H1 (cell line): ENCODE data around the gene NGEF. TPM values are rescaled to one million over a fixed set of nuclear protein-coding genes. Genes with fewer than 3 reads are reported as not detected.

Experiments used
- CHD2 ChIP-seq: IDR thresholded peaks from 2 replicates; pipeline ENCODE4 v1.6.1; 2012; ENCODE audit warnings: low read length, improper control_type of control experiment
- CTBP2 ChIP-seq: IDR thresholded peaks from 2 replicates; pipeline ENCODE4 v1.7.0; 2011; ENCODE audit warnings: borderline replicate concordance, mild to moderate bottlenecking, moderate library complexity, mixed read lengths, low read length; ENCODE audit not compliant: insufficient read depth, insufficient read length
- EGR1 ChIP-seq: IDR thresholded peaks from 2 replicates; pipeline ENCODE4 v1.6.1; 2011; ENCODE audit warnings: low read depth, low read length, borderline replicate concordance
- GABPA ChIP-seq: IDR thresholded peaks from 2 replicates; pipeline ENCODE4 v1.6.1; 2011; ENCODE audit warnings: mild to moderate bottlenecking, low read length, moderate library complexity, borderline replicate concordance; ENCODE audit not compliant: insufficient read depth
- JUN ChIP-seq: IDR thresholded peaks from 2 replicates; pipeline ENCODE4 v1.6.1; 2011; ENCODE audit warnings: low read depth, mild to moderate bottlenecking, improper control_type of control experiment, low read length
- PHF8 ChIP-seq: fragments of 200-600 bp; sonication (generic); conservative IDR thresholded peaks from 2 replicates; pipeline ENCODE4 v1.7.1; 2012; ENCODE audit warnings: low read depth, mild to moderate bottlenecking, inconsistent platforms, low read length, moderate library complexity
- RFX5 ChIP-seq: IDR thresholded peaks from 2 replicates; pipeline ENCODE4 v1.6.1; 2011; ENCODE audit warnings: low read depth, low read length, improper control_type of control experiment, borderline replicate concordance
- RXRA ChIP-seq: IDR thresholded peaks from 2 replicates; pipeline ENCODE4 v1.6.1; 2011; ENCODE audit warnings: low read depth, mild to moderate bottlenecking, low read length, moderate library complexity; ENCODE audit not compliant: insufficient read depth
- SP1 ChIP-seq: IDR thresholded peaks from 2 replicates; pipeline ENCODE4 v1.6.1; 2011; ENCODE audit warnings: low read depth, low read length
- SP2 ChIP-seq: IDR thresholded peaks from 2 replicates; pipeline ENCODE4 v1.6.1; 2012; ENCODE audit warnings: mild to moderate bottlenecking, low read length, inconsistent platforms
- SP4 ChIP-seq: IDR thresholded peaks from 2 replicates; pipeline ENCODE4 v1.6.1; 2012; ENCODE audit warnings: low read length, inconsistent platforms
- TAF7 ChIP-seq: optimal IDR thresholded peaks from 2 replicates; pipeline ENCODE3; 2011; ENCODE audit warnings: low read depth, mild to moderate bottlenecking, inconsistent platforms, low read length, moderate library complexity, borderline replicate concordance
- polyA plus RNA-seq, 7 experiments: library from polyadenylated mRNA; depleted of rRNA in 3 of 7; stranded (reverse) in 5 of 7; unstranded in 2 of 7; fragments of >200 nt in 5 of 7; fragments of 200-250 nt in 2 of 7; gene quantifications; 1 replicate in 5 of 7; 2 replicates in 1 of 7; 4 replicates in 1 of 7; pipeline versions ENCODE4 v1.2.1 to v1.2.3, GENCODE V29; 2011 to 2013; ENCODE audit warnings: missing spikeins in 2 of 7, mixed read lengths in 2 of 7
- total RNA-seq: library from RNA; stranded (reverse); fragmentation: NEBNext Ultra II Directional; extraction: Animal tissue kit (Norgen Biotek cat#: 25700); gene quantifications from 2 replicates; pipeline ENCODE4 v1.2.1, GENCODE V29; 2021
- TF ChIP-seq, protein P1 (sequence below): fragments of 300-600 bp; sonication (generic); IDR thresholded peaks from 2 replicates; pipeline ENCODE4 v1.7.1; 2012; ENCODE audit warnings: low read length, moderate library complexity, mild to moderate bottlenecking, inconsistent platforms; ENCODE audit not compliant: insufficient replicate concordance

NGEF gene
- total and polyA plus RNA-seq, 2 of the 8 experiments (the other 6 are each of a cell fraction or from before 2014, with no cell fraction given): 2.7 to 3.2 TPM

DNA sequence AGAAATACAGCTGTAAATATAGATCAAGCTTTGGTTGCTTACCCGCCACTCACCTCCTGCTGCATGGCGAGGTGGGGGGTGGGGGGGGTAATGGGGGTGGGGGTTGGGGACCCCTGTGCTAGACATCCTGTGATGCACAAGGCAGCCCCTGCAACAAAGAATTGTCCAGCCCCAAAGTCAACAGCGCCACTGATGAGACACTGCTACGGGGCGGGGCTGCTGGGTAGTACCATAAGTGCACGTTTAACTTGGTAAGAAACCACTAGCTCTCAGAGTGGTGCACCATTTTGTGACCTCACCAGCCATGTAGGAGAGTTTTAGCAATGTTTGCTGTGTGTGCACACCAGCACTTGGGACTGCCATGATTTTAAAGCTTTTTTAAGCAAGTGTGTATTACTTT, 102.7 kb downstream of the NGEF start (continued):
- TF ChIP-seq, protein P1, sequence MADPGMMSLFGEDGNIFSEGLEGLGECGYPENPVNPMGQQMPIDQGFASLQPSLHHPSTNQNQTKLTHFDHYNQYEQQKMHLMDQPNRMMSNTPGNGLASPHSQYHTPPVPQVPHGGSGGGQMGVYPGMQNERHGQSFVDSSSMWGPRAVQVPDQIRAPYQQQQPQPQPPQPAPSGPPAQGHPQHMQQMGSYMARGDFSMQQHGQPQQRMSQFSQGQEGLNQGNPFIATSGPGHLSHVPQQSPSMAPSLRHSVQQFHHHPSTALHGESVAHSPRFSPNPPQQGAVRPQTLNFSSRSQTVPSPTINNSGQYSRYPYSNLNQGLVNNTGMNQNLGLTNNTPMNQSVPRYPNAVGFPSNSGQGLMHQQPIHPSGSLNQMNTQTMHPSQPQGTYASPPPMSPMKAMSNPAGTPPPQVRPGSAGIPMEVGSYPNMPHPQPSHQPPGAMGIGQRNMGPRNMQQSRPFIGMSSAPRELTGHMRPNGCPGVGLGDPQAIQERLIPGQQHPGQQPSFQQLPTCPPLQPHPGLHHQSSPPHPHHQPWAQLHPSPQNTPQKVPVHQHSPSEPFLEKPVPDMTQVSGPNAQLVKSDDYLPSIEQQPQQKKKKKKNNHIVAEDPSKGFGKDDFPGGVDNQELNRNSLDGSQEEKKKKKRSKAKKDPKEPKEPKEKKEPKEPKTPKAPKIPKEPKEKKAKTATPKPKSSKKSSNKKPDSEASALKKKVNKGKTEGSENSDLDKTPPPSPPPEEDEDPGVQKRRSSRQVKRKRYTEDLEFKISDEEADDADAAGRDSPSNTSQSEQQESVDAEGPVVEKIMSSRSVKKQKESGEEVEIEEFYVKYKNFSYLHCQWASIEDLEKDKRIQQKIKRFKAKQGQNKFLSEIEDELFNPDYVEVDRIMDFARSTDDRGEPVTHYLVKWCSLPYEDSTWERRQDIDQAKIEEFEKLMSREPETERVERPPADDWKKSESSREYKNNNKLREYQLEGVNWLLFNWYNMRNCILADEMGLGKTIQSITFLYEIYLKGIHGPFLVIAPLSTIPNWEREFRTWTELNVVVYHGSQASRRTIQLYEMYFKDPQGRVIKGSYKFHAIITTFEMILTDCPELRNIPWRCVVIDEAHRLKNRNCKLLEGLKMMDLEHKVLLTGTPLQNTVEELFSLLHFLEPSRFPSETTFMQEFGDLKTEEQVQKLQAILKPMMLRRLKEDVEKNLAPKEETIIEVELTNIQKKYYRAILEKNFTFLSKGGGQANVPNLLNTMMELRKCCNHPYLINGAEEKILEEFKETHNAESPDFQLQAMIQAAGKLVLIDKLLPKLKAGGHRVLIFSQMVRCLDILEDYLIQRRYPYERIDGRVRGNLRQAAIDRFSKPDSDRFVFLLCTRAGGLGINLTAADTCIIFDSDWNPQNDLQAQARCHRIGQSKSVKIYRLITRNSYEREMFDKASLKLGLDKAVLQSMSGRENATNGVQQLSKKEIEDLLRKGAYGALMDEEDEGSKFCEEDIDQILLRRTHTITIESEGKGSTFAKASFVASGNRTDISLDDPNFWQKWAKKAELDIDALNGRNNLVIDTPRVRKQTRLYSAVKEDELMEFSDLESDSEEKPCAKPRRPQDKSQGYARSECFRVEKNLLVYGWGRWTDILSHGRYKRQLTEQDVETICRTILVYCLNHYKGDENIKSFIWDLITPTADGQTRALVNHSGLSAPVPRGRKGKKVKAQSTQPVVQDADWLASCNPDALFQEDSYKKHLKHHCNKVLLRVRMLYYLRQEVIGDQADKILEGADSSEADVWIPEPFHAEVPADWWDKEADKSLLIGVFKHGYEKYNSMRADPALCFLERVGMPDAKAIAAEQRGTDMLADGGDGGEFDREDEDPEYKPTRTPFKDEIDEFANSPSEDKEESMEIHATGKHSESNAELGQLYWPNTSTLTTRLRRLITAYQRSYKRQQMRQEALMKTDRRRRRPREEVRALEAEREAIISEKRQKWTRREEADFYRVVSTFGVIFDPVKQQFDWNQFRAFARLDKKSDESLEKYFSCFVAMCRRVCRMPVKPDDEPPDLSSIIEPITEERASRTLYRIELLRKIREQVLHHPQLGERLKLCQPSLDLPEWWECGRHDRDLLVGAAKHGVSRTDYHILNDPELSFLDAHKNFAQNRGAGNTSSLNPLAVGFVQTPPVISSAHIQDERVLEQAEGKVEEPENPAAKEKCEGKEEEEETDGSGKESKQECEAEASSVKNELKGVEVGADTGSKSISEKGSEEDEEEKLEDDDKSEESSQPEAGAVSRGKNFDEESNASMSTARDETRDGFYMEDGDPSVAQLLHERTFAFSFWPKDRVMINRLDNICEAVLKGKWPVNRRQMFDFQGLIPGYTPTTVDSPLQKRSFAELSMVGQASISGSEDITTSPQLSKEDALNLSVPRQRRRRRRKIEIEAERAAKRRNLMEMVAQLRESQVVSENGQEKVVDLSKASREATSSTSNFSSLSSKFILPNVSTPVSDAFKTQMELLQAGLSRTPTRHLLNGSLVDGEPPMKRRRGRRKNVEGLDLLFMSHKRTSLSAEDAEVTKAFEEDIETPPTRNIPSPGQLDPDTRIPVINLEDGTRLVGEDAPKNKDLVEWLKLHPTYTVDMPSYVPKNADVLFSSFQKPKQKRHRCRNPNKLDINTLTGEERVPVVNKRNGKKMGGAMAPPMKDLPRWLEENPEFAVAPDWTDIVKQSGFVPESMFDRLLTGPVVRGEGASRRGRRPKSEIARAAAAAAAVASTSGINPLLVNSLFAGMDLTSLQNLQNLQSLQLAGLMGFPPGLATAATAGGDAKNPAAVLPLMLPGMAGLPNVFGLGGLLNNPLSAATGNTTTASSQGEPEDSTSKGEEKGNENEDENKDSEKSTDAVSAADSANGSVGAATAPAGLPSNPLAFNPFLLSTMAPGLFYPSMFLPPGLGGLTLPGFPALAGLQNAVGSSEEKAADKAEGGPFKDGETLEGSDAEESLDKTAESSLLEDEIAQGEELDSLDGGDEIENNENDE: no peak
- TF ChIP-seq EGR1 (no peak), SP4 (no peak), CTBP2 (no peak), JUN (no peak), TAF7 (no peak), PHF8 (no peak), CHD2 (no peak), RXRA (no peak), SP1 (no peak), SP2 (no peak), RFX5 (no peak), GABPA (no peak)
